Astrocyte of the hippocampus (primary cell): ENCODE measurements around the gene ZNF512B.
"Not testable (repeated sequence)": the region's sequence is repeated elsewhere in the genome, so short reads cannot be mapped to it uniquely, and the experiment has no call there.

Experiments used
- DNase-seq: peaks from one replicate; pipeline ENCODE4 v3.0.0; 2011; ENCODE audit warnings: low read depth, low spot score

The ZNF512B gene

DNA sequence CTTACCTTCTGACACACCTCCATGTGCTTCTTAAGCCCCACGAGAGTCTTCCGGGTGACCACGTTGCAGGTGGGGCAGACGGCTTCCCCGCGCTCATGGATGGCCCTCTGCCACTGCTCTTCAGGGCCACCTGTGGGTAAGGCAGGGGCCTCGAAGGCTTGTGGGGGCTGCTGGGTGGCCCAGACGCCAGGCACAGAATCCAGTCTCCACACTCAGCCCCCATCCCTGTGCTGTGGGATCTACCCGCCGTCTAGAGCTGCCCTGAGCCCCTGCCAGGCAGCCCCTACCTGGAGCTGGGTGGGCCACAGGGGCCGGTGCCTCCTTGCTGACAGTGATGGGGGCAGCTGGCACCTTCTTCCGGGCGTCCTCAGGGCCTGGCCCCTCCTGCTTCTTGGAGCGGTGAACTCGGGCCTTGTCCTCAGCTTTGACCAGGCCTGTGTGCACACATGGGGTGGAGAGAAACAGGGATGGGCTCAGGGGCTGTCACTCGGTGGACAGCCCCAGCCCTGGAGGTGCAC lies 5.9 kb downstream of the ZNF512B start:
- DNase-seq: no peak

DNA sequence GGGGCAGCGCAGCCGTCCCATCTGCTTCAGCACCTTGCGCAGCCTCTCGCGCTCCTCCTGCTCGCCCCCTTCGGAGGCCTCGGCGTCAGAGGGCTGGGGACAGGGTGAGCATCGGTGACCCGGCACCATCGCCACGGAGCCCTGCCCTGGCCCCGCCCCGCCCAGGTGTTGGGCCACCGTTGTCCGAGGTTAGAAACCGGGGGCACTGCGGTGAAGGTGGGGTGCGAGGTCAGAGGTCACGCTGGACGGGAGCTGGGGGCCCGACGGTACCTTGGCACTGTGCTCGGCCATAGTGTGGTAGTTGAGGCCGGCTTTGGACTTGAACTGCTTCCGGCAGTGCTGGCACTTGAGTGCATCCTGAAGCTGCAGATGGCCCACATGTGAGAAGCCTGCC lies 6.4 kb downstream of the ZNF512B start:
- no peak for DNase-seq

DNA sequence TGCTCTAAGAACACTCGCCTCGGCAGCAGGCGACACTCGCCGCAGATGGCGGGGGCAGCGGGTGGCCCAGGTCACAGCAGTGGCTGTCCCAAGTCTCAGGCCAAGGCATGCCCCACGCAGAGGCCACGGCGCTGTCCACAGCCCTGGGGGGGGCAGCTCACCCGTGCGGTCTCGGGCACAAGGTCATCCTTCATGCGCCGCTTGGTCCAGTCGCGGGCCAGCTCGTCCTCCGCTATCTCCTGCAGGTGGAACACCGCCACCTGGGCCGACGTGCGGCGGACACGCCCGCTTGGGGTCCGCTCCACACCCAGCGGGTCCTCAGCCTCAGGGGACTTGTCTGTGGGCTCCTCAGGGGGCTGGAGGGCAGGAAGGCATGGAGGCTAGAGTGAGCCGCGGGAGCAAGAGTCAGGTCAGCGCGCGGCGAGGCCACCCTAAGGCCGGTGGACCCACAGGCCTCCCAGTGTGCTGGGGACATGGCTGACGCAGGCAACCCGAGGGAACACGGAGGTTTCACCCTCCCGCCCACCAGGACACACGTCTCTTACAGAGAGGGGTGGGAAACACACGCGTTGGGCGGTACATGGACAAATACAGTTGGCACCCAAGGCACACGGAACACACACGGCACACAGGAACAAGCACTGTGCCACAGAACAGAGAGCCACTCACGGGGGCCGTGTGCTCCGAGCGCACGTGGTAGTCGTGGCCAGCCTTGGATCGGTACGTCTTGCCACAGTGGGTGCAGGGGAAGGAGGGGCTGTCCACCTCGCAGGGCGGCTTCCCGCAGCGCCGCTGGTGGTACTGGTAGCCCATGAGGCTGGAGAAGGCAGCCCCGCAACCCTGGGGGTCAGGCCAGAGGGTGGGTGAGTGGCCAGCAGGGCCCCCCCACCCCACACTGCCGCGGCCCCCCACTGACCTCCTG lies 7.0 kb downstream of the ZNF512B start:
- no peak for DNase-seq

GRCh38 chr20:63961664-63962425 lies 7.9 kb downstream of the ZNF512B start:
- no peak for DNase-seq

- DNase-seq: not testable (repeated sequence)
Measured at GRCh38 chr20:63960654-63961621, 8.8 kb downstream of the ZNF512B start.

DNA sequence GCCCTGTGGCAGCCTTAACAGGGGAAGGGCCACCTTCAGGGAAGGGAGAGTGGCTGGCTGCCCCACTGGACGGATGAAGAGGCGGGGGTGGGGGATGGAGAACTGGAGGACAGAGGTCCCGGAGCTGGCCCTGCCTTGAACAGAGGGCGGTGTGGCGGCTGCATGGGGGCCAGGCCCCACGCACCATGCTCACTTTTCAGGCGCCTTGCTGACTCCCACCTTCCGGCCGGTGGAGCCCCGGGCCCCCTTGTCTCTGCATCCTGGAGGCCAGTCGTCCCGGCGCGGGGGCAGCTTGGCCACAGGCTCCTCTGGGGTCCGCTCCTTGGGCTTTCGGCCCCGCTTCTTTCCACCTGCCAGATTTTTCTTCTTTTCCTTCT lies 10.0 kb downstream of the ZNF512B start:
- DNase-seq: no peak

DNA sequence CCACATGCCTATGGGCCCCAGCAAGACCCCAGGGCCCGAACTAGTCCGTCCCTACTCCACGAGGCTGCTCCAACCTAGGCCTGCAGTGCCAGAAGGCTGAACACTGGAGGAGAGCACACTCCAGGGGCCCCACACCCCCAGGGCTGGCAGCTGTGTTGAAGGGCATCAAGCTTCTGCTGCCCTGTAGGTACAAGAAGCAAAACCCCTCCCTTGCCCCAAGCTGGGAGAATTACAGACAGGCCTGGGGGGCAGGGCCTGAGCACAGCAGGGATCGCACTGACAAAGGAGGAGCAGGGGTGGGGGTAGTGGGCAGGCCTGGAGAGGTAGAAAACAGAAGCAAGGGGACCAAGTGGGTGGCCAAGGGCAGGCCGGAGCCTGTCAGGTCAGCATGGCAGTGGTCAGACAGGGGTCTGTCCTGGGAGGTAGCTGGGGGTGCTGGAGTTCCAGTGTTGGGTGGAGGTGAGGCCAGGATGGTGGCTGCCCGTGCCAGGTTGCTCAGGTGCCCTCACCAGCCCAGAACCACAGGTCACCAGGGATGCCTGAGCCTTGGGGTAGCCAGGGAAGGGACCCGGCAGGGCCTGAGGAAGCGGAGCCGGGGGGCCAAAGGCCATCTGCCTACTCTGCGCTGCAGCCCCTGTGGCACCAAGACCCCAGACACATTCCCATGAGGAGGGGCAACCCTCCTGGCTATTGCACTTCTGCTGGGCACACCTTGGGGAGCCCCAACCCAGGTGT lies 10.6 kb downstream of the ZNF512B start:
- no peak for DNase-seq

DNA sequence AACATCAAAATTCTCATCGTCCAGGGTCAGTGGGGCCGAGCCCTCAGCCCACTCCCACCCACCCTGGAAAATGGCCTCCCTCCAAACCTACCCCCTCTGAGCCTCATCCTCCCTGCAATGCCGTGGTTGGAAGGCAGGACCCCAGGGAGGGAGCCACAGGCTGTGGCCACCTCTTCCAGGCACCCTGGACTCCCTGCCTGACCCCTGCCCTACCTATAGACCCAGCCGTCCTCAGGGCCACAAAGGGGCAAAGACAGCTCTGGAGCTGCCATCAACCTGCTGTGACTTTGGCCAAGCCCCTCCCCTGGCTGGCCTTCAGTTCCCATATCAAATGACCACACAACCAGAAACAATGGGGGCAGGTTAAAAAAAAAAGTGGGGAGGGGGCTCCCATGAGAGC lies 11.3 kb downstream of the ZNF512B start:
- no peak for DNase-seq

DNA sequence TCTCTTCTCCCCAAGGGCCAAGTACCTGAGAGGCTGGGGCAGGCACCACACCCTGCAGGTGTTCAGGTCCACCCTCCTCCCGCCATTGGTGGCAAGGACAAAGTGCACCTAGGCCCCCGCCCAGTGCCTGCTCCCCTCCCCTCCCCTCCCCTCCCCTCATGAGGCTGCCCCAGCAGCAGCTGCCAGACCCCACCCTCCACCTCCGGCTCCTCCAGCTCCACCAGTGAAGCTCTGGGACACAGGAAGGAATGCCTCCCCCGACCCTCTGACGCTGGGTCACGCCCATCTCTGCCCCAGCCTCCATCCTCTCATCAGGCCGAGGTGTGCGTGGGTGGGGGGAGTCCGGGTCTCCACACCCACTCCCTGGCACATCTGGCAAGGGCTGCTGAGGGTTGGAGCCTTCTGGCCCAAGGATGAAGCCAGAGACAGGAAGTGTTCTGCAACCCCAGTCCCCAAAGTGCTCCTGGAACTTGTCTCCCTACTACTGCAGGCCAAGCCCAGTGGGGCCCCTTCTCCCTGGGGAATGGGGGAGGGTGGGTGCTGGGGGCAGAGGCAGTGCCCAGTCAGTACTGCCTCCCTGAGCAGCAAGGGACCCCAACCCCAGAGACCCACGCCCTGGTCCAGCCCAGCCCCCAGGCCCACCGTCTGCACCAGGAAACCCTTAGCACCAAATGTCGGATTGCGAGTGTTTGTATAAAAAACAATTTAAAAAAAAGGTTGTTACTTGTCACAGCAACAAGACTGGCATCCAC lies 11.9 kb downstream of the ZNF512B start:
- DNase-seq: no peak

DNA sequence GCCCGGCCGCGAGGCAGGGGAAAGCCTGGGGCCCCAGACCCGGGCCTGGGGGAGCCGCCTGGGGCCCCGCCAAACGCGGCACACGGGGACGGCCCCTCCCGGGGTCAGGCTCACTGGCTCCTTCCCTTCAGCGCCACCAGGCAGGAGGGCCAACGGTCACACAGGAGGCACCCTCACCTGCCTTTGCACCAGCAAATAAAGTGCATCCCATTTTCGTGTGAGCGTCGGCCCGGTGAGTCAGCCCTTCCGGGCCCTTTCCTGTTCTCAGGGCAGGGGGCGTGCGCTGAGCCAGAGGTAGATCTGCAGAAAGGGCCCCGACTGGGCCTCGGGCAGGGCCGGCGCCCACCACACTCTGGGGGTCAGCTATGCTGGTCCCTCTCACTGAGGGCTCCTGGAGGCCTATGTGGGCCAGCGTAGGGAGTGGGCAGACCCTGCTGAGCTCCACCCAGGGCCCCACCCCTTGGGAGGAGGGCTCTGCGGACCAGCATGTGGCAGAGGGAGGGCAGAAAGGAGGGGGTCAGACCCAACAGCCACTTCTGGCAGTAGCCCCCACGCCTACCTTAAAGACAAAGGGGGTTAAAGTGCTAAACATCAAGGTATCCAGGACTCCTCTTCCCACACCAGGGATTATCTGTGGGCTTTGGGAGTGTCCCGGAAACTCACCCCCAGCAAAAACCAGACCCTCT lies 12.6 kb downstream of the ZNF512B start:
- peak; percentile 82 for DNase-seq

GRCh38 chr20:63956664-63957003 lies 13.1 kb downstream of the ZNF512B start:
- DNase-seq: no peak

DNA sequence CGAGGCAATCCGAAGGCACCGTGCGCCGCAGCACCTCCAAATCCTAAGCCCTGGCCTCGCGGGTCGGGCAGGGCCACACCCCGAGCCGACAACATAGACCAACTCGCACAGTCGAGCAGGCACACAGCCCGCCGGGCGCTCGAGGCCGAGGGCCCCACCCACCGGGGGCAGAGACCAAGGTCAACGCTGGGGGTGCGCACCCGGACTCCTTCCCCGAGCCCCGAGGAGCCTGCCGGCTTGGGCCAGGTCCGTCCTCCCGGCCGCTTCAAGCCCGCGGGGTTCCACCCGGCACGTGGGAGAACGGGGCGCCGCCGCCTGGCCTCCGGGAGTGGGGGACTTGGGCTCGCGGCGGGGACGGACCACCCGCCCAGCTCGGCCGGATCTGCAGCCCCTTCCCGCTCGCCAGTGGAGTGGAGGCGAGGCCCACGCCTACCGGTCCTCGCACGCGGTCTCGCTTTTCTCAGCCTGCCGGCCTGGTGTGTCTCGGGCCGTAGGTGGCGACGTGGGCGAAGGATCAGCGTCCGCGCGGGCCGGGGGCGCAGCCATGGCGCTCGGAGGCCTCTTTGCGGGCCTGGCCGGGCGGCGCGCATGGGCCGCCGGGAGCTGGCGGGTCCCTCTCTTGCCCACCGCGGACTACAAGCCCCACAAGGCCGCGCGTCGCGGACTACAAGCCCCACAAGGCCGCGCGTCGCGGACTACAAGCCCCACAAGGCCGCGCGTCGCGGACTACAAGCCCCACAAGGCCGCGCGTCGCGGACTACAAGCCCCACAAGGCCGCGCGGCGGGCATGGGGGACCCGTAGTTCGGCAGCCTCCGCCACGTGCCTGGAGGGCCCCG lies 13.7 kb downstream of the ZNF512B start, which contains the start of gene UCKL1:
UCKL1 (minus strand) TSS at position 590 of the 837 bp plus-strand sequence; CDS start at position 546, 44 bp downstream.
- peak; percentile 97 for DNase-seq

DNA sequence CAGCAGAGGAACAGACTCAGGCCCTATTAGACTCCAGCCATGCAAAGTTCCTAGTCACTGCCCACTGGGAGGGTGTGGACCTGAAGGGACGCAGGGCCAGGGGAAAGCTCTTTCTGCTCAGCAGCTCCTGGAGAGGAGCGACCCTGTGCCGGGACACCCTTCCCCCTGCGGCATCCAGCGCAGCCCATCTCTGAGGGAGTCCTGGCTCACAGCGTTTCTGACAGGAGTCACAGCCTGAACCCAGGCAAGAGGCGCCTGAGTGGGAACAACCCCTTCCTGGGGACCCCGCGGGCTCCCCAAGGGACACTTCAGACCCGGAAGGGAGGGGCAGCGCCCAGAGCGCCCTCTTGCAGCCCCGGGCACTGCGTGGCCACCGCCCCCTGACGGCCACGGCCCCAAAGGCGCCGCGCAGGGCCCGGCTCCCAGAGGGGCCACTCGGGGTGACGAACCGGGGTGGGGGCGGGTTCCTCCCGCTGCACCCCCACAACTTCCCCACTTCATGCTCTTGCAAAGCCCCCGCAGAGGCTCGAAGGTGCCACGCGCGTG lies 14.4 kb downstream of the ZNF512B start:
- peak; percentile 62 for DNase-seq

GRCh38 chr20:63953764-63954429 lies 15.8 kb downstream of the ZNF512B start:
- no peak for DNase-seq

- no peak for DNase-seq
Measured at GRCh38 chr20:63952769-63953168, 17.0 kb downstream of the ZNF512B start.

- DNase-seq: no peak
Measured at GRCh38 chr20:63952210-63952535, 17.6 kb downstream of the ZNF512B start.

DNA sequence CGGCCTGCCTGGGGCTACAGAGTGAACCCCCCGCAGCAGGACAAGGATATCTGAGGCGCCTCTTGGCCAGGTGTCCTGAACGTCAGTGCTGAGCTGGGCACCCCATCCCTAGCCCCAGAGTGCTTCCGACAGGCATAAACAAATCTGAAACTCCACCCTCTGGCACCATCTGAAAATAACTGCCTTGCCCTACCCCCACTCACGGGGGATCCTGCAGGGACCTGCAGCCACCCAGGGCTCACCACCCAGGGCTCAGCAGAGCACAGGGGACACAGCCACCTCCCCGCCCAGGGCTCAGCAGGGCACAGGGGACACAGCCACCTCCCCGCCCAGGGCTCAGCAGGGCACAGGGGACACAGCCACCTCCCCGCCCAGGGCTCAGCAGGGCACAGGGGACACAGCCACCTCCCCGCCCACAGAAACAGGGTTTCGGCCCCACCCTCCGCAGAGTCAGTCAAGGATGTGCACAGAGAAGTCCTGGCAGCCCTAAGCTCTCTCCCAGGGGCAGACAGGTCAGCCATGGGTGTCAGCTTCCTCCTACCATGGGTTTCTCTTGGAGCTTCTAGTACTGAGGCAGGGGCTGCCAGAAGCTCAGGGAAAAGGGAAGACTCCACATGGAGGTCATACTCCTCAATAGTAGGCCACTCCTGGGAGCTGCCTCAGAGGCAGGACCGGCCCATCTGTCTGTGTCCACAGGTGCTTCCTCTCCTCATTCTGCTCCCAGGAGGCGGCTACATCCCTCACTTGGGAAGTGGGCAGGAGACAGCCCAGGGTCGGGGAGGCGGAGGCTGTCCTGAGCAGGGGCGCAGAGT lies 18.1 kb downstream of the ZNF512B start:
- DNase-seq: no peak
